Activated CD4-positive, alpha-beta T cell treated with anti-CD3 and anti-CD28 coated beads, Interleukin-2, amount 50 U/mL, for 4 hours (primary cell): ENCODE measurements around the gene HJURP.
"Not testable (repeated sequence)": the region's sequence is repeated elsewhere in the genome, so short reads cannot be mapped to it uniquely, and the experiment has no call there.

Experiments
- DNase-seq, 2 experiments: peaks; one replicate each; pipeline ENCODE4 v3.0.0-alpha.2; 2020

The HJURP gene, protein sequence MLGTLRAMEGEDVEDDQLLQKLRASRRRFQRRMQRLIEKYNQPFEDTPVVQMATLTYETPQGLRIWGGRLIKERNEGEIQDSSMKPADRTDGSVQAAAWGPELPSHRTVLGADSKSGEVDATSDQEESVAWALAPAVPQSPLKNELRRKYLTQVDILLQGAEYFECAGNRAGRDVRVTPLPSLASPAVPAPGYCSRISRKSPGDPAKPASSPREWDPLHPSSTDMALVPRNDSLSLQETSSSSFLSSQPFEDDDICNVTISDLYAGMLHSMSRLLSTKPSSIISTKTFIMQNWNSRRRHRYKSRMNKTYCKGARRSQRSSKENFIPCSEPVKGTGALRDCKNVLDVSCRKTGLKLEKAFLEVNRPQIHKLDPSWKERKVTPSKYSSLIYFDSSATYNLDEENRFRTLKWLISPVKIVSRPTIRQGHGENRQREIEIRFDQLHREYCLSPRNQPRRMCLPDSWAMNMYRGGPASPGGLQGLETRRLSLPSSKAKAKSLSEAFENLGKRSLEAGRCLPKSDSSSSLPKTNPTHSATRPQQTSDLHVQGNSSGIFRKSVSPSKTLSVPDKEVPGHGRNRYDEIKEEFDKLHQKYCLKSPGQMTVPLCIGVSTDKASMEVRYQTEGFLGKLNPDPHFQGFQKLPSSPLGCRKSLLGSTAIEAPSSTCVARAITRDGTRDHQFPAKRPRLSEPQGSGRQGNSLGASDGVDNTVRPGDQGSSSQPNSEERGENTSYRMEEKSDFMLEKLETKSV

DNA sequence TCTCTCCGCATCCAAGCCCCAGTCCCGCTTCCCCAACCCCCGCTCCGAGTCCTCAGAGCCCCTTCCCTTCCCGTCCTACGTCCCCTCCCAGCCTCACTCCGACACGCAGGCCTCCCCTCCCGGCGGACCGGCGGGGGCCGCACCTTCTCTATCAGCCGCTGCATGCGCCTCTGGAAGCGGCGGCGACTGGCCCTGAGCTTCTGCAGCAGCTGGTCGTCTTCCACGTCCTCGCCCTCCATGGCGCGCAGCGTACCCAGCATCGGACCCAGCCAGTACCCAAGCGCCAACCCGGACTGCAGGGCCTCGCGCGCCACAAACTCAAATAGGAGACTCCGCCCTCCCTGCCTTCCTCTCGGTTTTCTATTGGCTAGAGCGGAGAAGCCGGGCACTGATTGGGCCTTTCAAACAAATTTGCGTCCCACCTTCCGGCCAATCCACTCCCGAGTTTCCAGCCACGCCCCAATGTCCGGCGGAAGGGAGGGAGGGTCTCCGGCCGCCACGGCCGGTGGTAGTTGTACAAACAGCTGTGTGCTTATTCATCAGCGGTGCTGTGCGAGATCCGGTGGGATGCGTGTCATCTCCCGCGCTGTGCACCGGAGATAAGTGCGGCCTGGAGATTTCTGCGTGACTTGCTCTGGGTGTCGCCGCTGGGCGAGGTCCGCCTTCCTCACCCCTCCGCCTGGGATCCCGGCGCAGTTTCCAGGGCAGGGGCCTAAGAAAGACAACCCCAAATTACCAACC, at the start of gene HJURP:
TSS of gene HJURP (minus strand) at position 295 of the 741 bp plus-strand sequence. CDS start at position 260, 35 bp downstream.
- peak; percentile 78 for DNase-seq

DNA sequence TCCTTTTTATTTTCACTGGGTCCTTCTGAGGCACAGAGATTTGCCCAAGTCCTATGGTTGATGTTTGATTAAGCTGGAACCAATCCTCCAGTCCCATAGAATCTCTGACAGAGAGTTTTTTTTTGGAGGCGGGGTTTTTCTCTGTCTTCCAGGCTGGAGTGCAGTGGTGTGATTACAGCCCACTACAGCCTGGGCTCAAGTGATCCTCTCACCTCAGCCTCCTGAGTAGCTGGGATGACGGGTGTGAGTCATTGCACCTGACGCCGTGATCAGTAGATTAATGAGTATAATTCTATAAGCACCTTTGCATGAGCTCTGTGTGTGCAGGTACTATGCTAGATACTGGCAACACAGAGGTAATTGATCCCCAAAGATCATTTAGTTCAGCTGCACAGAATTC, 47.5 kb upstream of the HJURP start:
- no peak for DNase-seq

DNA sequence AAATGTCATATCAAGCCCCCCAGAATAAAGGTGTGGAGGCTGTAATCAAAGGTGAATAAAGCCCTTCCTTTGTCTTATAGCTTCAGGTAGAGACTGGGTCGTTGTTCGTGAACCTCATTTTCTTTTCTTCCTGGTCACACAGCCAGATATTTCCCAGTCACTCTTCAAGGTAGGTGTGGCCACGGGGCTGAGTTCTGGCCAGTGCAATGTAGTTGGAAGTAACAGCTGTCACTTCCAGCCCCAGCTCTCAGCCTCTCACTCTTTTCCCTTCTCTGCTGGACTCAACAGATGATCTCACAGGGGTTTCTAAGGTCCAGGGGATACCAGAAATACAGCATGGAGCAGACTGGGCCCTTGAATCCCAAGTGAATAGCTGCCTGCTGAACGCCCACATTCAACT, 47.0 kb upstream of the HJURP start:
- no peak for DNase-seq

DNA sequence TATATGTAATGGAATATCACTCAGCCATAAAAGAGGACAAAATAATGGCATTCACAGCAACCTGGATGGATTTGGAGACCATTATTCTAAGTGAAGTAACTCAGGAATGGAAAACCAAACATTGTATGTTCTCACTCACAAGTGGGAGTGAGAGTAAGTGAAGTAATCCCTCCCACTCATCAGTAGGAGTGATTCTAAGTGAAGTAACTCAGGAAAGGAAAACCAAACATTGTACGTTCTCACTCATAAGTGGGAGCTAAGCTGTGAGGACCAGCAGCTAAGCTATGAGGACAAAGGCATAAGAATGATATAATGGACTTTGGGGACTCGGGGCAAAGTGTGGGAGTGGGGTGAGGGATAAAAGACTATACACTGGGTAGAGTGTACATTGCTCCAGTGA, 41.9 kb upstream of the HJURP start:
- DNase-seq, result not testable (repeated sequence)

DNA sequence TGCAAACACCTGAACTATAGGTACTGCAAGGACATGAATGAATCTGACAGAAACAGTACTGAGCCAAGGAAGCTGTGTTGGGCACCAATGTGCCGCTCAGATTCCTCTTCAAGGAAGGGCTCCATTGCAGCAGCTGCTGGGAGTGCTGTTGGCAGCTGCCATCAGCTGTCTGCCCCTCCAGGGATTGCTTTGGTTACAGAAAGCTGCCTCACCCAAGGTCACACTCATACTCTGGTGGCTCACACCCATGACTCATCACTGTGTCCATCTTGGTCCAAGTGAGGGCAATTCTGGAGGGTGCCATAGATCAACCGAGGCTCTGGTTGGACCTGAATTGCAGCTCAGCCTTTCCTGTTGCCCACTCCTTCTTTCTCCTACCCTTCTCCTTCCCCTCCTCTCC, 38.5 kb upstream of the HJURP start:
- DNase-seq, result no peak

DNA sequence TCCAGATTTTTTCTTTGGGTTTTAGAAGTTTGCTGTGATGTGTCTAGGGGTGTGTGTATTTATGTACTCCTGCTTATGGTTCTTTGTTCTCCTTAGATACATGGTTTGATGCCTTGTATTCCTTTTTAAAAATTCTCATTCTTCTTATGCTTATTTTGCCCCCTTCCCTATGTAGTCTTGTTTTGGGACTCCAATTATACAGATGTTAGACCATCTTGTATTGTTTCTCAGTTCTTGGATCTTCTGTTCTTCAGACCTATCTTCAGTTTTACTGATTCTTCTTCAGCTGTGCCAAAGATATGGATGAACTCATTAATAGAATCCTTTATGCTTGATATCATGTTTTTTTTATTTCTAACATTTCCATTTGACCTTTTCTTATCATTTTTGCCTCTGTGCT, 28.0 kb upstream of the HJURP start:
- no peak for DNase-seq

DNA sequence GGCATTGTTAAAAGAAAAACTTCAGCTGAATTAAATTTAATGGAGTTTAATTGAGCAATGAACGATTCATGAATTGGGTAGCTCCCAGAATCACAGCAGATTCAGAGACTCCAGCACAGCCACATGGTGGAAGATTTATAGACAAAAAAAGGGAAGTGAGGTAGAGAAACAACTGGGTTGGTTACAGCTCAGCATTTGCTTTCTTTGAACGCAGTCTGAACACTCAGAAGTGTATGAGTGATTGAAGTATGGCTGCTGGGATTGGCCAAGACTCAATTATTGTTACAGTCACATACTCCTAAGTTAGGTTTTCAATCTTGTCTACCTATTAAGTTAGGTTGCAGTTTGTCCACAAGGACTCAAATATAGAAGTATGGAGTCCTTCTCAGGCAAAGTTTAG, 17.8 kb upstream of the HJURP start:
- DNase-seq, result not testable (repeated sequence)

DNA sequence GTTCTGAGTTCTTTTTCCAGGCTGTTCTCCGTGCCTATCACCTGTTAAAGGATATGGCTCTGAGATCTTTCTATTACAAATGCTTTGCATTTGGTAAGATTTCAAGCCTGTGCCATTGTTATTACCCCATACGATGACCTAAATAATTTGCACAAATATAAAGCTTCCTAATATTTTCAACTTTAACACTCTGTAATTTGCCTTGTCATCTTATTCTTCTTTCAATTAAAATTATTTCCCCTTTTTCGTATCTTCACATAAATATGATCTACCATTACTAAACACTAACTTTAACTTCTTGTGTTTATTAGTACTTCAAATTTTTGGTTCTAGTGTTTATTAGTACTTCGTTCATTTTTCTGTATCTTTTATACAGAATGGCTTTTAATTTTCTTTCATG, 17.1 kb upstream of the HJURP start:
- no peak for DNase-seq

DNA sequence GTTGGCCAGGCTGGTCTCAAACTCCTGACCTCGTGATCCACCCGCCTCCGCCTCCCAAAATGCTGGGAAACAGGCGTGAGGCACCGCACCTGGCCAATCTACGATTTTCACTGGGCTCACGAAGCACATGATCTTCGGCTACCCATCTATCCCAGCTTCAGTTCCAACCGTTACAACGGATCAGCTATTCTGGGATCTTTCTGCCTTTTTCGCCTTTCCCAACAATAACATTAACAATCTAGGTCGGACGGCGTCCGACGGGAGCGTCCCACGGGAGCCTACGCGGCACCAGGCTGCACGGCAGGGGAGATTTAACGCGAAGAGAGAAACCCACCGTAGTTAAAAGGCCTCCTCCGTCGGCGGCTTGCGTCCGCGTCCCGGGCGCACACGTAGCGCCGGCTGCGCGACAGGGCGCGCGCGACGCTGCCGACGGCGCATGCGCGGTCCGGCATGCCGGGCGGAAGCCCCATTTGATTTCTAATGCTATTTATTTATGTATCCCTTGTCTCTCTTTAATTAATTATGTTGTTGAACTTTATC, 13.7 kb upstream of the HJURP start, which contains the start of gene MSL3B:
TSS of gene MSL3B (minus strand) at position 394 of the 540 bp plus-strand sequence.
- DNase-seq, result peak; percentile 43

DNA sequence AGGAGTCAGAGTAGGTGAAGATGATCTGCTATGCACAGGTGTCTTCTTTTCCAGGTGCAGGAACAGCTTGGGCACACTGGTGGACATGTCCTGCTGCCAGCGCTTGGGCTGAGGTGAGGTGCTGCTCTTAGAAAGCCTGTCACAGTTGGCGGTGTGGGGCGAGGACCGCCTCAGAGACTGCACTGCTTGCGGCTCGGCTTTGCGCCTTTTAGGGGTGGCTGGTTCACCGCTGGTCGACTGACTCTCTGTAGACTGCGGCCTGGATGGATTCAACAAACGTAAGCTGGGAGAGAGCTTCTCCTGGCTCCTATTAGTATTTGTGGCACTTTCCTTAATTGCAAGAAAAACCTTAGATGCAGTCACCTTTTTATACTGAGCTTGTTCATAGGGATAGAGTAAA, 12.1 kb upstream of the HJURP start:
- DNase-seq, result no peak

DNA sequence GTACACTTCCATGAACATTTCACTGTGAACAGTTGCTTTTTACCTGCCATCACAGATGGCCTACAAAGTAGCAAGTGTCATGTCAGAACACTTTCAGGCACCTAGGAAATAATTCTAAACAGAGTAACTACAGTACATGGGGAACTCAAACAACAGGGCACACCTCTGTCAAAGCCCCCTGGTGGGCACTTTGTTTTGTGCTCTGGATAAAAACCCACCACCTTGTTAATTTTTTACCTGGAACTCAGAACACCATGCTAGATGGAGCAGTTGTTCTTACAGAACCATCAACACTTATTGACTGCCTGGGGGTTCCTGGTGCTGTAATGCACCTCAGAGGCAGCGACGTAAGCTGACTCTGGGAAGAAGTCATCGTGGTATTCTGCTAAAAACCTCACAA, 11.5 kb upstream of the HJURP start:
- DNase-seq, result no peak

DNA sequence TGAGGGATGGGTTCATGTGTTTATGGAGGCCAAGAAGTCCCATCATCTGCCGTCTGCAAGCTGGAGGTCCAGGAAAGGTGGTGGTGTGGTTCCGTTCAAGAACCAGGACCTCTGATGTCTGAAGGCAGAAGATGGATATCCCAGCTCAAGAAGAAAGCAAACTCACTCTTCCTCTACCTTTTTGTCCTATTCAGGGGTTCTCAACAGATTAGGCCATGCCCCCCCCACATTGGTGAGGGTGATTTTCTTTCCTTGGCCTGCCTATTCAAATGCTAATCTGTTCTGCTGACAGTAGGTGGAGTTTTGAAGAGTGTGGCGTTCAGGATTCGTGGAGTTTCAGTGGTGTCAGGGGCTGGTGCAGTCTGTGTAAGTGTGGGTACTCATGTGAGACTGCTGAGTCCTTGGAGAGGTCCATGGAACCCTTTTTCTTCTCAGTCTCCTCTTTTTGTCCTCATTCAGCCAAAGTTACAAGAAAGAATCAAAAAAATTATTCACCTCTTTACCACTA, 8.0 kb upstream of the HJURP start:
- DNase-seq, result no peak

DNA sequence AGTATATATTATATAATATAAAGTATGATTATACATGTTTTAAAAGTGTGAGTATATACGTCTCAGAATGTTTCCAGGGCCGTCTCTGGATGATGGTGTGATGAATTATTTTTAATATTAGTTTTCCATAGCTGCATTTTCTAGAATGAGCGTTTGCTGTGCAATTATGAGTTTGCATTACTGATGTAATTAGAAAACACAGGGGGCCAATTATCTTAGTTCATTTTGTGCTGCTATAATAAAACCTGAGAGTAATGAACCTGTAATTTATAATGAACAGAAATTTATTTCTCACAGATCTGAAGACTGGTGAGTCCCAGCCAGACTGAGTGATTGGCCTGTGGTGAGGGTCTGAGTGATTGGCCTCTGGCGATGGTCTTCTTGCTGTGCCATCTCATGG, 4.0 kb upstream of the HJURP start:
- DNase-seq, result no peak

DNA sequence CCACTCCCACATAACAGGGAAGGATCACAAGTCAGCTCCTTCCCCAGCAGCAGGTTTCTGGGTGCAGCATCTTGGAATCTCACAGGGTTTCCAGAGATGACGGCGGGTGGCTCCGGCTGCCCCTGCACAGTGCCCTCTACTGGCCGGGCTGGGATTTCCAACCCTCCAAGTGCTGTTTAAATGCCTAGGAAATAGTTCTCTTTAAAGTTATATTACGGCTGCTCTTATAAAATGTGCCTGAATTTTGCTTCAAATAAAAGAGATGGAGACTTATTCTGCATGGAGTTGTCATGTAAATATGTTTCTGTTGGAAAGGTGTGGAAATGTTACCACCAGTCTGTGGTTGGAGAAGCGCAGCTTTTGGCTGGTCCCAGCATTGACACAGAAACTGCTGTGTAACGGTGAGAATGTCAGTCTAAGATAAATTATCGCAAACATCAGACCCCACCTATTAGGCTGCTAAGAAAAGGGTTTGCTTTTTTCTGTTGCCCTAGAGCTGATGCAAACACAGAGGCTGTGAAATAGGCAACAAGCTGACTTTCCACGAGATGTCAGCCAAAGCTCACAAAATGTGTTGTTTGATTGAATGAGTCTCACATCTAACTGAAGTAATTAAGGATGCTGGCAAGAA, 3.3 kb upstream of the HJURP start:
- peak; percentile 38 to 42 for DNase-seq

DNA sequence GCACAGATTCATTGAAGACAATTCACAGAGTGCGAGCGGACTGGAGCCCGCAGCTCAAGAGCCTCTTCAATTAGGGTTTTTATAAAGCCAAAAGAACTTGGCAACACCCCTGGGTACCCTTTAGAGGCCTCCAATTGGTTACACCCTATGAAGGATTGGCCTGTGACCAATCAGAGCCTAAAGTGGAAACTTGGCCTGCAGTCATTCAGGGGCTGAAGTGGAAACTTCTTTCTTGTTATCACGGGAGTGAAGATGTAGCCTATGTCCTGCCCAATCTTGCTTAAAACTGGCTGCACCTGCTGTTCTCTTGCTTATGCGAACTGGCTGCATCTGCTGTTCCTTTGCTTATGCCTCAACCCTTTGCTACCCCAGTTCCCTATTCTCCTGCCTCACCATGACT, 1.8 kb upstream of the HJURP start:
- DNase-seq, result no peak

DNA sequence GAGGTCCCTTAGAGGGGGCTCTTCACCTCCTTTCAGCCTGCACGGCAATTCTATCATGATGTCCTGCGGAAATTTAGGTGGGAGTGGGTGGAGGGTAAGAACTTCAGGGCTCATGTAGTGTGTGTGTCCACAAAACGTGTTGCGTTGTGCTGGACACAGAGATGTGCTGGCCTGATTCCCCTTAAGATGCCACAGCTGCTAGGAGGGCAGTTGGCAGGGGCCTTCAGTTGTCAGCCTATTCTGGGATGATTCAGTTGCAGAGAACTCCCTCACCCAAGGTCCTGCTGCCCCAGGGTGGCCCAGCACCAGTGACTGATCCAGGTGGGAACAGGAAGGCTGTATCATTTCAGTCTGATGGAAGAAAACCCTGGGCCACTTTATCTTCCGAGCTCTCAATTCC, 1.0 kb upstream of the HJURP start:
- DNase-seq, result no peak

DNA sequence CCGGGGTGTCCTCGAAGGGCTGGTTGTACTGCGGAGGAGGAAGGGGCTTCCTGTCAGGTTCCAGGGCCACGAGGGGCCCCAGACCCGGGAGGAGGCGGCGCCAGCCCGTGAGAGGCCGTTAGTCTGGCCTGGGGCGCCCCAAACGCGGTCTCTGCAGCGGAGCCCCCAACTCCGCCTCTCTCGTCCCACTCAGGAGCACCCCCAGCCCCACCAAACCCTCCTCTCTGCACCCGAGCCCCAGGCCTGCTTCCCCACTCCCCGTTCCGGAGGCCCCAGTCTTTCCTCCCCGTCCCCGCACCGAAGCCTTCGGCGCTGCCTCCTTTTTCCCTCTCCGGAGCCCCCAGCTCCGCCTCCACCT, 473 bp downstream of the HJURP start:
- no peak for DNase-seq

DNA sequence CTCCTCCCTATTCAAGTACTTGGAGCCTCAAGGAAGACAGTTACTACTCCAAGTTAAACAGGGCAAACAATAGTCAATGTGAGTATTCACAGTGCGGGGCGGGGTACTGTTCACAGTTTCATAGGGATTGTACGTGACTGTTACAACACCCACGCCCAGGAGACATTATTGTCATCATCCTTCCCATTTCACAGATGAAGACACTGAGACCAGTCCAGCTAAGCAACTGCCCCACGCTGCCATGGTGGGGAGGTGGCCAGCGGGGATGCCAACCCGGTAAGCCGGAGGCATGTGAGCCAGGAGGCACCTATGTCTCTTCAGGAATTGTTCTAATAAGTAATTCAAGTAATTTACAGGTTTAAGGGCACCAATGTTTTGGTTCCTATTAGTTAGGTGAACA, 982 bp downstream of the HJURP start:
- no peak for DNase-seq

DNA sequence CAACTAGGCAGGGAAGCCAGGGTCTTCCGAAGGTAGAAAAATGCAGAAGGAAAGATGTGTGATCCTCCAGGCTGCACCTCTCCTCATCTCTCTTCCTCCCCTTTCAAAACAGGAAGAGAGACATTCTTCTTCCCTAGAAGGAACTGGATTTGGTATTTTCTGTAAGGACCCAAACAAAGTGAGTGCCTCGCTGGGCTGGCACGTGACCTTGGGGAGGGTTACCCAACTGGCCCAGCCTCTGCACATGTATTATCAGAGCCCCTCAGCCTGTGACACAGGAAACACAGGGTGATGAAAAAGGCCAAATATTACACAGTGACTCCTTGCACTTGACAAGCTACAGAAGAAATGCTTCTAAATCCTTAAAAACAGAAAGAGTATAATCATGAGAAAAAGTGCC, 2.3 kb downstream of the HJURP start:
- DNase-seq, result no peak

DNA sequence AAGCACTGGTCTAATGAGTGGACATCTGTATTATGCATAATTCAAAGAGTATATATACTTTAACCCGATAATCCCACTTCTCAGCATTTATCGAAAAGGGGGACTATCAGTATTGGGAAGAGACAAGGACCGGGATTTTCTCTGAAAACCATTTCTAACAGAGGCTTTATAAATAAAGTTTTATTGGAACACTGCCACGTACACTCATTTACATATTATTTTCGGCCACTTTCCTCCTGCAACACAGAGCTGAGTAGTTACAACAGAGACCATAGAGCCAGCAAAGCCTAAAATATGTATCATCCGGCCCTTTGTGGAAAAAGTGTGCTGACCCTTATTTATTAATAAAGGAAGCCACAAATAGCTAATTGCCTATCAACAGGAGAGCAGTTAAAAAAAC, 3.2 kb downstream of the HJURP start:
- no peak for DNase-seq

DNA sequence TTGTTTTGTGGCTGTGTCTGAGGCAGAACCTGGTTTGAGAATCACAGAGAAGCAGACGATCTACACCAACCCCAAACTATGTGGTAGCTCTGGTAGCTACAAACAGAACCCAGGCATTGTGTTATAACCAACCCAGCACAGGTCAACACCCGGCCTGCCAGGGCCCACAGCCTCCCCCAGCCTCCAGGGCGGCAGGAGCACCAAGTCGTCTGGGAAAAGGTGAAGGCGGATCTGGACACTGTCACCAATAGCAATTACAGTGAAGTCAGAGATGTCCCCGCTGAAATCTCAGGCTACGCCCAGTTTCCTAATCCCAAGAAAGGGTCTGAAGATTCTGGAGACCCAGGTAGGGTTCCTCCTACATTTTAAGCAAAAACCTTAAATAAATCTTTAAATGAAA, 3.6 kb downstream of the HJURP start:
- DNase-seq, result no peak

DNA sequence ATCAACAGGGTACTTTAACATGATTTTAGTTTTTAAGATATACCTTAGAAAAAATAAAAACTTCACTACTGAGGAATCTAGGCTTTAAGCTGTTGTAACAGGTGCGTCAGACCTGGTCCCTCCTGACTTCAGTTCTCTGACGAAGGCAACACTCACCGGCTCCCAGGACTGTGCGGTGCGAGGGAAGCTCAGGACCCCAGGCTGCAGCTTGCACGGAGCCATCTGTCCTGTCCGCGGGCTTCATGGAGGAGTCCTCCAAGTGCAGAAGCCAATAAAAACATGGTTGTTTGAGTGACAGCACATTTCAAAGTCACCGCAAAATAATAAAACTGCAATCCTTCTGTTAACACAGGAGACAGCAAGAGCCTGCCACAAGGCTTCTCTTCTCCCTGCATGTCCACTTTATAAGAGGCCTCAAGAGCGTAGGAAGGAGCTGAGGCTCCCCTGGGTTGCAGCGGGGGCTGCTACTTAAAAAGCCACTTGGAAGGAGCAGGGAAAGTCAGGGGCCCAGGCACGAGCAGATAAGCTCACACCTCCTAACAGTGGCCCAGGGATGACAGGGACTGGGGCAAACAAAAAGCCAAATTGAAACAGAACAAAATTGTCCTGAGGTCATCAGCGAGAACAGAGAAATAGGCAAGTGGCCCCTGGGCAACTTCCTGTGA, 4.6 kb downstream of the HJURP start:
- DNase-seq, result no peak
